ENCODE results near the gene HDGFL2.

Gene HDGFL2

DNA sequence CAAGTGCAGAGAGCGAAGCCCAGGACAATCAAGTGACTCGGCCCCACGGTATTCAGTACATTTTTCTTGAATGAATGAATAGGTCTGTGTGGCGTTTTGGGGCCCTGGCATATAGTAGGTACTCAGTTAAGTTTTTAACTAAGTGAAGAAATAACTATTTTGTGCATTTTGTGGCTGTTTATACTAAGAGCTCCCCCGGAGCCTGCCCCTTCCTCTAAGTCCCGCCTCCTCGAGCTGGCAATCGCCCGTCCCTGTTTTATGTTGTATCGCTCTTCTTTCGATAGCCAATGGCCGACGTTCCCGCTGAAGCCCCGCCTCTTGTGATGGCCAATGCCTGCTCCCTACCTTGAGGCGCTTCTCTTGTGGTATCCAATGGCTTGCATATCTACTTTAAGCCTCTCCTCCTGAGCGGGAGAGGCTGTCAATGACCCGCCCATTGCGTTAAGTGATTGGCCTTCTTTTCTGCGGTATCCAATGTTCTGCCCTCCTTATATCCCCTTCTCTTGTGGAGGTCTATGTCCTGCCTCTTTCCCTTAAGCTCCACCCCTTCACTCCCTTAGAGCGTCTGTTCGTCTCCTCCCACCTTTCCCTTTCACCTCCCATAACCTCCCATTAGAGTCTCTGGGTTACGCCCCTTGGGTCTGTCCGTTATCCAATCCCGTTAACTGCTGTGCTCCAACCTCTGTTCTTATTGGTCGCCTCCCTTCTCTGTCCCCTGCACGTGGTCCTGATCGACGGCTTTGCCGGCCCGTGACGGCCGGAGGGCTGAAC, 509 bp upstream of the HDGFL2 start:
- peak; percentile 100 for DNase-seq

DNA sequence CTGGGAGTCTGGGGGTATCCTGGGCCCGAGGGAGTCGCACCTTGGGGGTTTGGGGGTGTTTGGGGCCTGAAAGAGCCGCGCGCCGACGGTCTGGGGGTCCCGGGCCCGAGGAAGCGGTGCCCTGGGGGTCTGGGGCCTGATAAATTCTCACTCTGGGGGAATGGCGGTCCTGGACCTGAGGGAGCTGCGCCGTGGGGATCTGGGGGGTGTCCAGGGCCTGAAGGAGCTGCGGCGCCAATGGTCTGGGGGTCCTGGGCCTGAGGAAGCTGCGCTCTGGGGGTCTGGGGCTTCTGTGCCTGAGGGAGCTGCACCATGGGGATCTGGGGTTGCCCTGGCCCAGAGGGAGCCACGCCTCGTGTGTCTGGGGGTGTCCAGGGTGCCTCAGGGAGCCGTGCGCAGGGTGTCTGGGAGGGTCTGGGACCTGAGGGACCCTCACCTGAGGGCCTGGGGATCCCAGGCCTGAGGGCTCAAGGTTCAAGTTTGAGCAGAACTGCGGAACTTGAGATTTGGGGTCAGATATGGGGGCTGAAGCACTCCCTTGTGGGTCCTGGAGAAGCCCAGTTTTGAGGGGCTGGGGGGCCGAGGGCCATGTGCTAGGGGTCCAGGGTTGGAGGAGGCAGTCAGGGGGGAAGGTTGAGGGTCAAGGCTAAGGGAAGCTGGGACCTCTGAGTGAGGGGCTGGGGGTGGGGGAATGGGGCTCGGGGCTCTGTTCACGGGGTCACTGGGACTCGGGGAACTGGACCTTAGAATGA, 1.1 kb downstream of the HDGFL2 start:
- no peak for DNase-seq

DNA sequence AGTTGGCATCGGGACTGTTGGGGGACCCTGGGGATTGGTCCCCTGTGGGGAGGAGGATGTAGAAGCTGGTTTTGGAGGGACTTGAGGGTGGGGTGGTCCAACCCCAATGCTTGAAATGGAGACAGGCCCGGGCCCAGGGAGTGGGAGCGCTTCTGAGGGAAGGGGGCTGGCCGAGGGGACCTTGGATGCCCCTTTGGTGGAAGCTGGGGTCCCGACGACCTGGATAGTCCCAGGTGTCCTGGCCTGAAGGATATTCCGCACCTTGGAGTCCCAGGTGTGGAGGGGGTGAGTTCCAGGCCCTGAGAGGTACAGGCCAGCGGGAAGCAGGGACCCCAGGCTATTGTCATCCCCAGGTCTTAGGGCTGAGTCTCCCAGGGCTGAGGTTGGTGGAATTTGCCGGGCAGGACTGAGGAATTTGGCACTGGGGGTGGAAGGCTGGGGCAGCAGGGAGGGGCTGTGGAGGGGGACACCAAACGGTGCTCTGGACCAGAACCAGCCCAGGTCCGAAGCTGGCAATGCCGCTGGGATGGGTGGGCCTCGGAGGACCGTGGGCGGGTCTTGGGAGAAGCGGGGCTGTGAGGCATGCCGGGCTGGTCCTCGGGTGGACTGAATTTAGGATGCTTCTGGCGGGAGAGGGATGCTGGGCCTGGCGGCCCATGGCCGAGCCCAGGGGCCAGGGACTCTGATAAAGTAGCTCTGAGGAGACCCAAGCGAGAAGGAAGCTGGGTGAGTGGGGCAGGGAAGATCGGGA, 1.8 kb downstream of the HDGFL2 start:
- no peak for DNase-seq

DNA sequence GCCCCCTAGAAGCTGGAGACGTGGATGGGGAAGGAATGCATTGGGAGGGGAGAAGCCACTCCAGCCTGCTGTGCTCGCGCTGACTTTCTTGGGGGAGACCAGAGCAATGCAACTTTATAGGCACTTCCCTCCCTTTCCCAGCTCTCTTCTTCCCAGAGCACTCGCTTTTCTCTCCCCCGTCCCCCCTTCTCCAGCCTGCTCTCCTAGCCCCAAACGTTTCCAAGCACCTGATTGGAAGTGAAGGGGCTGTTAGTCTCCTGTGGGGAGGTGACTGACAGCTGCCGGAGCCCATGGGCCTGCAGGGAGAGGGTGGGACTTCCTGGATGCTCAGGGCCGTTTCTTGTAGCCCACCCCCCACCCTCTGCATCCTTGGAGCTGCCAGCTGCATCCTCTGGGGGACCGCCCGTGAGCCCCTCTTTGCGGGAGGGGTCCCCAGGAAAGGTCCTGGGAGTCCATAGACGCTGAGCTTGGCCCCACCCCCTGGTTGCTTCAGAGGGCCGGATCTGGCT, 2.5 kb downstream of the HDGFL2 start:
- peak; percentile 61 for DNase-seq

DNA sequence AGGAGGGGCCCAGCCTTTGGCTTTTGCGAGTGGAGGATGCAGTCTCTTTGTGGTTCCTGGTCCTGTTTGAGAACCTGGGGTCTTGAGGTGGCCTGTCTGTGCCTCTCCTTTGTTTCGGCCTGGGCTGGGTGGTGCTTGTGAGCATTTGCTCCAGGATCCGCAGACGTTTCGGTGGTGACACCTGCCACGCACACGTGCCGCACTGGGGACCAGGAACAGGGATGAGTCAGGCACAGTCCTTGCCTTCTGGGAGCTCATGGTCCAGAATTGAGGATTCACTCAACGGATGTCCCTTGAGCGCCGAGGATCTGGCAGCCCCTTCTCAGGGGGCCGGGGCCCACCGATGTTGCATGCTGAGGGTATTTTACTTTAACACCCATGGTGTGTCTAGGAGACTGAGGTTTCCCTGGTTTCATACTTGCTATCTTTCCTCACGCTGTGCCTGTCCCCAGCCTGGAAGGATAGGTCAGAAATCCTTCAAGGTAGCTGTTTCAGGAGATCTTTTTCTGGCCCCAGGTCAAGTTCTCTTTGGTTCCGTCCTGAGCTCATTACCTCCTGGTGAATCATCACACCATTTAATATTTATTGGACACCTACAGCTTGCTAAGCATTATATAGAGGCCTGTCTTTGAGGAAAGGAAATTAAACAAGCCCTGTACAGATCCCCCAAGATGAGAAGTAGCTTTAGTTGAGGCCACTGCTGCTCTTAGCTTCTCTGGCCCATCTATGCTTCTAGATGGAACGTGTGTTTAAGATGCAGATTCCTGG, 5.1 kb downstream of the HDGFL2 start:
- DNase-seq: no peak

DNA sequence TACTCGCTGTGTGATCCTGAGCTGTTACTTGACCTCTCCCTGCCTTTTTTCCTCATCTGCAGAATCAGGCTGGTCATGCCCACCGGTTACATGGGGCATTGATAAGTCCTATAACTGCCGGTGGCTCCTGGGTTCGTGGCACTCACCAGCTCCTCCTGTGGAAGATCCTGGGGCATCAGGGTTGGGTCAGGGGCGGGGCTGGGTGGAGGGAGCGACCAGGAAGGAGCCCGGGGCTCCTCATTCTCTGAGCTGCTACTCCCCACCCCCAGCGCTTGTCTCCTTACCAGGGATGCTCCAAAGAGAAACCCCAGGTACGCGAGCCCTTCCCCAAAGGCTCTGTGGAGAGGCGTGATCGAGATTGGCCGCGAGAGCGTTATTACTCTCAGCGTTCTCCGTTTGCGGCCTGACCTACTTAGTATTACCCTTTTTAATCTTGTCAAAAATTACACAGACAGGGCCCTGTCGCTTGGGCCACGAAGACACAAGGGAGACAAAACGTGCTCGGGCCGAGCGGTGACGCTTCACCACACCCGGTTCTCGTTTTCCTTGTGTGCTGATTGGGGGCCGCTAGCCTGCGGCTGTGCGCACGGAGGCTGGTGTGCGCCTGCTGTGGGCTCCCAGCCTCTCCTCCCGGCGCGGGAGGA, 10.7 kb downstream of the HDGFL2 start:
- no peak for DNase-seq

DNA sequence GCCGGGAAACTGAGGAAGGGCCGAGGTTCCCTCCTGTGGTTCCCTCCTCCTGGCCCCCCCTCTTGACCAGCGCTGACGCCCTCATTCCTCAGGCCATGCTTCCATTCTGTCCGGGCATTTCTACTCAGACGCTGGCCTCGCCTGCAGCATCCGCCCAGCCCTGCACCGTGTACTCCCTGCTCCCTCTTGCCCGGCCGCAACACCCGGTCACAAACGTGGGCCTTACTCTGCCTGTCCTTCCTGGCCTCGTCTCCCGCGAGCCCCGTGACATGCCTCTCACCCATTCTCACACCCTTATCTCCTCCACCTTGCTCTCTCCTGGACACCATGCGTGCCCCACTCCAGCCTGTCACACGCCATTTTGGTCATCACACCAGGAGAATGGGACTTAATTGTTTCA, 11.3 kb downstream of the HDGFL2 start:
- no peak for DNase-seq

DNA sequence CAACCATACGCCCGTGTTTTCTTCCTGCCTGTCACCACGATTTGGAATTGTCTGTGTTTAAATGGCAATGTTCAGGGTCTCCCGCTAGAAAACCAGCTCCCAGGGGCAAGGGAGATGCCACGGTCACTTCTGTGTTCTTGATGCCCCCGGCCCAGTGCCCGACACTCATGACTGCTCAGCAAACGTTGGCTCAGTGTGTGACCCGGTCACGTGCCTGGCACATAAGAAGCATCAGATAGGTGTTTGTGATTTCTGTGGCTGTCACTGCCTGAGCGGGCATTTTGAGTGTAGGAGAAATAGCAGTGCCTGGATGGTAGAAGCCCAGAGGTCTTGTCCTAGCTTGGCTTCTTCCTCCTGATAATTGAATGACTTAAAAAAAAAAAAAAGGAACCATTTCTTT, 15.5 kb downstream of the HDGFL2 start:
- no peak for DNase-seq

DNA sequence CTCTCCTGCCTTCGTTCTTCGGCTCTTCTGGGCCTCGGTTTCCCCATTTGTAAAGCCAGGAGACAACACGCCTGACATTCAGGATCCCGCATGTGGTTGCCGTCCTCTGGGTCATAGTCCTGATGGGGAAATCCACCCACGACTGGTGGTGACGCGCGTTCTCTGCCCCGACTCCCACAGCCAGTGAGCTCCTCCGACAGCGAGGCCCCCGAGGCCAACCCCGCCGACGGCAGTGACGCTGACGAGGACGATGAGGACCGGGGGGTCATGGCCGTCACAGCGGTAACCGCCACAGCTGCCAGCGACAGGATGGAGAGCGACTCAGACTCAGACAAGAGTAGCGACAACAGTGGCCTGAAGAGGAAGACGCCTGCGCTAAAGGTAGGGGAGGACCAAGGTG, 16.4 kb downstream of the HDGFL2 start:
- DNase-seq: no peak

DNA sequence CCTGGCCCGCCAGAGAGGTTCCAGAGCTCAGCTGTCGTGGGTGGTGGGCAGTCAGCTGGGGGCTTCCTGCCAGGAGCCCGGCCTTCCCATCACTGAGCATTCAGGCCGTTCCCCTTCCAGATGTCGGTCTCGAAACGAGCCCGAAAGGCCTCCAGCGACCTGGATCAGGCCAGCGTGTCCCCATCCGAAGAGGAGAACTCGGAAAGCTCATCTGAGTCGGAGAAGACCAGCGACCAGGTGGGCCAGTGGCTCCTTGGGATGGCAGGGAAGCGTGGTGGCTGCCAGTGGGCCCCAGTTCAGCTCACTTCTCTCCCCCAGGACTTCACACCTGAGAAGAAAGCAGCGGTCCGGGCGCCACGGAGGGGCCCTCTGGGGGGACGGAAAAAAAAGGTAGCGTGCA, 19.3 kb downstream of the HDGFL2 start:
- DNase-seq: no peak

DNA sequence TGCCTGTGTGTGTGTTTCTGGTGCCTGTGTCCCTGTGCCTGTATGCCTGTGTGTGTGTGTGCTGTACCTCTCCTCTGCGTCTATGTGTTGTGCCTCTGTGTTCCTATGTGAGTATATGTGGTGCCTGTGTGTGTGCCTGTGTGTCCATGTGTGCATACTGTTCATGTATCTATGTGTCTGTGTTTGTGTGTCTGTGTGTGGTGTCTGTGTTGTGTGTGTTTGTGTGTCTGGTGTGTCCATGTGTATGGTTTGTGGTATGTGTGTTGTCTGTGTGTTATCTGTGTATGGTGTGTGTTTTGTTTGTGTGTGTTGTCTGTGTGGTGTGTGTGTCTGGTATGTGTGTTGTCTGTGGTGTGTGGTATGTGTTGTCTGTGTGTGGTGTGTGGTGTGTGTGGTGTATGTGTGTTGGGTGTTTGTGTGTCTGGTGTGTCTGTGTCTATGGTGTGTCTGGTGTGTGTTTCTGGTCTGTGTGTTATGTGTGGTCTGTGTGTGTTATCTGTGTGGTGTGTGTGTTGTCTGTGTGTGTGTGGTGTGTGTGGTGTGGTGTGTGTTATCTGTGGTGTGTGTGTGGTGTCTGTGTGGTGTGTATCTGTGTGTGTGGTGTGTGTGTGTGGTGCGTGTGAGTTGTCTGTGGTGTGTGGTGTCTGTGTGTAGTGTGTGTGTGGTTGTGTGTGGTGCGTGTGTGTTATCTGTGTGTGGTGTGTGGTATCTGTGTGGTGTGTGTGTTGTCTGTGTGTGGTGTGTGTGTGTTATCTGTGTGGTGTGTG, 20.4 kb downstream of the HDGFL2 start:
- DNase-seq: no peak

DNA sequence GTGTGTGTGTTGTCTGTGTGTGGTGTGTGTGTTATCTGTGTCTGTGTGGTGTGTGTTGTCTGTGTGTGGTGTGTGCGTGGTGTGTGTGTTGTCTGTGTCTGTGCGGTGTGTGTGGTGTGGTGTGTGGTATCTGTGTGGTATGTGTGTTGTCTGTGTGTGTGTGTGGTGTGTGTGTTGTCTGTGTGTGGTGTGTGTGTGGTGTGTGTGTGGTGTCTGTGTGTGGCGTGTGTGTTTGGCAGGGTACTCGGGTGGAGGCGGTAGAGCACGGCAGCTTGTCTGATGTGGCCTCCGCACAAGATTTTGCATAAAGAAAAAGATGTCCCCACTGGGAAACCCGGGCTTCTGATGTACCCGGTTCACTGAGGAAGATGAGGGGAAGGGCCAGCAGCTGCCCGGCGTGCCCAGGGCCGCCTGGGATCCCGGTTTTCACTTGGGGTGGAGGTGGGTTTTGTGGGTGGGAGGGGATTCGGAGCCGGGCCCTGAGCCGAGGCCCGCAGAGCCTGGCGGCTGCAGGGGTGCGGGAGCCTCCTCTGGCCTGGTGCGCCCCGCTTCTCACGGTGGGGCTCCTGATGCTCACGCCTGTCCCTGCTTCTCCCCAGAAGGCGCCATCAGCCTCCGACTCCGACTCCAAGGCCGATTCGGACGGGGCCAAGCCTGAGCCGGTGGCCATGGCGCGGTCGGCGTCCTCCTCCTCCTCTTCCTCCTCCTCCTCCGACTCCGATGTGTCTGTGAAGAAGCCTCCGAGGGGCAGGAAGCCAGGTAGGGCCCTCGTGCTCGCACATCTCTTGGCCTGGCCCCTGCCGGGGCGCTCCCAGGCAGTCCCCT, 21.2 kb downstream of the HDGFL2 start:
- DNase-seq: no peak

DNA sequence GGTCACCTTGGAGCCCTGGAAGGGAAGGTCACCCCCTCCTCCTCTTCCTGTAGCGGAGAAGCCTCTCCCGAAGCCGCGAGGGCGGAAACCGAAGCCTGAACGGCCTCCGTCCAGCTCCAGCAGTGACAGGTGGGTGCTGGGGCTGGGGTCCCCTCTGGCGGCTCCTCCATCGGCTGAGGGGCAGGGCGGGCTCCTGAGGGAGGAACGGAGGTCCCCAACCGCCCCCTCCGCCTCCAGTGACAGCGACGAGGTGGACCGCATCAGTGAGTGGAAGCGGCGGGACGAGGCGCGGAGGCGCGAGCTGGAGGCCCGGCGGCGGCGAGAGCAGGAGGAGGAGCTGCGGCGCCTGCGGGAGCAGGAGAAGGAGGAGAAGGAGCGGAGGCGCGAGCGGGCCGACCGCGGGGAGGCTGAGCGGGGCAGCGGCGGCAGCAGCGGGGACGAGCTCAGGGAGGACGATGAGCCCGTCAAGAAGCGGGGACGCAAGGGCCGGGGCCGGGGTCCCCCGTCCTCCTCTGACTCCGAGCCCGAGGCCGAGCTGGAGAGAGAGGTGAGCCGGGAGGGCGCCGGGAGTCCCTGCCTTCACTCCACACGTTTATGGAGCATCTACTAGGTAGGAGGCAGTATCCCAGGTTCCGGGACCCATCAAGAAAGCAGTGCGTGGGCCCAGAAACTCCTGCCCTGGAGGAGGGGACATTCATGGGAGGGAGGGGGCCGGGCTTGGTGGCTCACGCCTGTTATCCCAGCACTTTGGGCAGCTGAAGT, 22.0 kb downstream of the HDGFL2 start:
- DNase-seq: no peak

DNA sequence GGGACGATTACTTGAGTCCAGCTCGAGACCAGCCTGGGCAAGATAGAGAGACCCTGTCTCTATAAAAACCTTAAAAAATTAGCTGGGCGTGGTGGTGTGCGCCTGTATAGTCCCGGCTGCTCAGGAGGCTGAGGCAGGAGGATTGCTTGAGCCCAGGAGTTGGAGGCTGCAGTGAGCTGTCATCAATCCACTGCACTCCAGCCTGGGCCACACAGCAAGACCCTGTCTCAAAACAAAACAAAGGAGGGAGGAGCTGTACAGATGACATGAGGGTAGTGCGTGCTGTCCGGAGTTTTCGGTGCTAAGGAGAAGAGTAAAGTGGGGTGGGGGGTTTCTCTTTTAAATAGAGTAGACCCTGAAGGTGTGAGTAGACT, 22.6 kb downstream of the HDGFL2 start:
- DNase-seq: no peak

DNA sequence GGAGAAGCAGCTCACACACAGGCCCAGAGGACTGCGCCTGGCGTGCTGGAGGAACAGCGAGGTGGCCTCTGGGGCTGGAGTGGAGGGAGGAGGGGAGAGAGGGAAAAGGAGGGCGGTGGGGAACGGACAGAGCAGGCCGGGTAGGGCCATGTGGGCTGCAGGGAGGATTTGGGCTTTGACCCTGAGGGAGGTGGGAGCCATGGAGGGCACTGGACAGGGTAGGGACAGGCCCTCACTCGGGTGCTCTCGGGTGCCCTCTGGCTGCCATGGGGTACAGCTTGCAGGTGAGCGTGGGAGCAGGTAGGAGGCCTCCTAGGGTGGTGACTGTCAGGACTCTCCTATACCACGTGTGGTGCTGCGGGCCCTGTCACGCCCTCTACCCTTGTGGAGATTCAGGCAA, 23.4 kb downstream of the HDGFL2 start:
- DNase-seq: no peak

DNA sequence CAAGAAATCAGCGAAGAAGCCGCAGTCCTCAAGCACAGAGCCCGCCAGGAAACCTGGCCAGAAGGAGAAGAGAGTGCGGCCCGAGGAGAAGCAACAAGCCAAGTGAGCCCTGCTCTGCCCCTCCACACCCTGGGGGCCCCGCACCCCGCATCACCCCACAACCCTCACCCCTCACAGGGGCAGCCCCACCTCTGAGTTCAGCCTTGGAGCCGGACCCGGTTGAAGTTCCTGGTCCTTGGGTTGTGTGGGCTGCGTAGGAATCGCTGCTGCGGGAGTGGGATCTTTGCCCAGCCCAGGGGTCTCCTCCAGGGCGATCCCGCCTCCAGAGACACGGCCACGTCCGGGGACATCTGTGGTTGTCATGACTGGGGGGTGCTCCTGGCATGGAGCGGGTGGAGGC, 24.2 kb downstream of the HDGFL2 start:
- DNase-seq: no peak

DNA sequence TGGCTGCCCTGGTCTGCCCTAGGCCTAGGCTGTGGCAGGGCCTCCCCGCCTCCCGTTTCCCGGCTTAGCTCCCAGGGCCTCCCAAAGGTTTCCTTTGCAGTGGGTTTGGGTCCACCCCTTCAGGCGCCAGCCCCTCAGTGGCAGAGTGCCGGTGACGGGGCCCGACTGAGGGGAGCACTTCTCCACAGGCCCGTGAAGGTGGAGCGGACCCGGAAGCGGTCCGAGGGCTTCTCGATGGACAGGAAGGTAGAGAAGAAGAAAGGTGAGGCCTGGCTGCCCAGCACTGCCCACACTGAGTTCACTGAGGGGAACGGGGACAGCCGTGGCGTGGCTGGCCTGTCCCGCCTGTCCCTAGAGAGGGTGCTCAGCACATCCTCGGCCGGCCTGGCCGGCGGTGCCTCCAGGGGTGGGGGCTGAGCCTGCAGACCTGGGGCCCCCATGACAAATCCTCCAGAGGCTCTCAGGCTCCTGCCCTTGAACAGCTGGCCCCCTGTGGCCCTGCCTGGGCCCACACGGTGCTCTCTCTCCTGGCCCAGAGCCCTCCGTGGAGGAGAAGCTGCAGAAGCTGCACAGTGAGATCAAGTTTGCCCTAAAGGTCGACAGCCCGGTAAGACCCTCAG, 25.8 kb downstream of the HDGFL2 start:
- DNase-seq: no peak

DNA sequence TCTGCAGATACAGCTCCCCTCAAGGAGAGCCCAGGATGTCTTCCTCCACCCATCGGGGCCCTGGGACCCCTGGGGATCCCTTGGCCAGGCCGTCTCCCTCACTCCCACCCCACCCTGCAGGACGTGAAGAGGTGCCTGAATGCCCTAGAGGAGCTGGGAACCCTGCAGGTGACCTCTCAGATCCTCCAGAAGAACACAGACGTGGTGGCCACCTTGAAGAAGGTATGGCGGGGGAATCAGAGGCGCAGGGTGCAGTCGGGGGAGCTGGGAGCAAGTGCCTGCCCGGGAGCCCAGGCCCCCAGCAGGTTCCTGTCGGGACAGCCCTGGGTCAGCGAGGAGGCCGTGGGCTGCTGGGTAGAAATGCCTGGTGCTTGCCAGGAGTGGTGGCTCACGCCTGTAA, 26.6 kb downstream of the HDGFL2 start:
- no peak for DNase-seq

DNA sequence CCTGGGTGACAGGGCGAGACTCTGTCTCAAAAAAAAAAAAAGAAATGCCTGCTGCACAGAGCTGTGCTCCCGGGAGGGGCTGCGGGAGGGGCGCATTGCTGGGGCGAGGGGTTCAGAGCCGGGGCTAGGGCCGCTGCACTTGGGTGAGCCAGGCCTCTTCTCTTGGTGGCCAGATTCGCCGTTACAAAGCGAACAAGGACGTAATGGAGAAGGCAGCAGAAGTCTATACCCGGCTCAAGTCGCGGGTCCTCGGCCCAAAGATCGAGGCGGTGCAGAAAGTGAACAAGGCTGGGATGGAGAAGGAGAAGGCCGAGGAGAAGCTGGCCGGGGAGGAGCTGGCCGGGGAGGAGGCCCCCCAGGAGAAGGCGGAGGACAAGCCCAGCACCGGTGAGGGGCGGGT, 27.2 kb downstream of the HDGFL2 start:
- no peak for DNase-seq
